Naive thymus-derived CD4-positive, alpha-beta T cell (primary cell): ENCODE data around the gene TLR1. TPM values are rescaled to one million over a fixed set of nuclear protein-coding genes. Genes with fewer than 3 reads are reported as not detected.

Experiments
- ATAC-seq: fragments of 150-1000 bp; cut with Tn5 transposase; 2 replicates; pipeline ENCODE4 v1.10.0; 2021; ENCODE audit warnings: mild to moderate bottlenecking, moderate library complexity
- CTCF ChIA-PET: fragments of 350-600 bp; sonication (Branson Sonifier 250); formaldehyde crosslinking; loops from one replicate; lab custom pipeline; 2021; ENCODE audit warnings: antibody characterized with exemption; lab: Charles Lee
- POLR2A ChIA-PET: fragments of 350-600 bp; sonication (Branson Sonifier 250); formaldehyde crosslinking; loops from one replicate; lab custom pipeline; 2021; ENCODE audit warnings: antibody characterized with exemption, inconsistent platforms; lab: Charles Lee
- DNase-seq, 9 donors: peaks; one replicate each; pipeline versions ENCODE4 v3.0.0 to v3.0.0-alpha.2; 2020 to 2022; ENCODE audit warnings: mixed read lengths in 1 of 9
- H3K27ac ChIP-seq: one replicate; pipeline ENCODE4 v1.7.0; 2013; ENCODE audit warnings: mild to moderate bottlenecking, low read depth, low read length, moderate library complexity
- H3K27me3 ChIP-seq, 2 donors: one replicate each; pipeline ENCODE4 v1.7.0; 2013; ENCODE audit warnings: low read length in 2 of 2, mild to moderate bottlenecking in 2 of 2, moderate library complexity in 2 of 2; ENCODE audit not compliant: control insufficient read depth in 2 of 2, insufficient read depth in 2 of 2
- H3K36me3 ChIP-seq, 3 experiments: 1 replicate in 2 of 3; 2 replicates in 1 of 3; pipeline ENCODE4 v1.7.0; 2013; ENCODE audit warnings: low read length in 3 of 3, mild to moderate bottlenecking in 3 of 3, moderate library complexity in 1 of 3; ENCODE audit not compliant: insufficient read depth in 3 of 3, control insufficient read depth in 2 of 3
- H3K4me1 ChIP-seq, 2 donors: one replicate each; pipeline ENCODE4 v1.7.0; 2013; ENCODE audit warnings: low read length in 2 of 2, mild to moderate bottlenecking in 2 of 2, moderate library complexity in 1 of 2; ENCODE audit not compliant: control insufficient read depth in 2 of 2, insufficient read depth in 2 of 2
- H3K4me3 ChIP-seq: 2 replicates; pipeline ENCODE4 v1.7.0; 2013; ENCODE audit warnings: mild to moderate bottlenecking, low read length
- H3K9me3 ChIP-seq, 3 experiments: 1 replicate in 2 of 3; 2 replicates in 1 of 3; pipeline ENCODE4 v1.7.0; 2013; ENCODE audit warnings: low read length in 3 of 3; ENCODE audit not compliant: control insufficient read depth in 2 of 3
- H3K27ac Mint-ChIP-seq, 9 donors: one replicate each; pipeline ENCODE4 v1.8.0; 2020 to 2022; ENCODE audit warnings: mixed read lengths in 9 of 9, mild to moderate bottlenecking in 8 of 9, moderate library complexity in 5 of 9, inconsistent platforms in 2 of 9
- H3K27me3 Mint-ChIP-seq, 5 donors: one replicate each; pipeline ENCODE4 v1.8.0; 2021 to 2022; ENCODE audit warnings: mixed read lengths in 5 of 5, mild to moderate bottlenecking in 1 of 5
- H3K36me3 Mint-ChIP-seq, 5 donors: one replicate each; pipeline ENCODE4 v1.8.0; 2020 to 2022; ENCODE audit warnings: mixed read lengths in 5 of 5, mild to moderate bottlenecking in 3 of 5, inconsistent platforms in 1 of 5
- H3K4me1 Mint-ChIP-seq, 7 donors: one replicate each; pipeline ENCODE4 v1.8.0; 2020 to 2022; ENCODE audit warnings: mixed read lengths in 7 of 7, mild to moderate bottlenecking in 3 of 7, inconsistent platforms in 1 of 7
- H3K4me3 Mint-ChIP-seq, 10 donors: one replicate each; pipeline ENCODE4 v1.8.0; 2020 to 2022; ENCODE audit warnings: mild to moderate bottlenecking in 10 of 10, mixed read lengths in 10 of 10, moderate library complexity in 6 of 10, inconsistent platforms in 2 of 10
- H3K9me3 Mint-ChIP-seq, 11 donors: one replicate each; pipeline ENCODE4 v1.8.0; 2020 to 2022; ENCODE audit warnings: mixed read lengths in 11 of 11, mild to moderate bottlenecking in 4 of 11, inconsistent platforms in 1 of 11, moderate library complexity in 1 of 11
- intact Hi-C, 2 donors: fragments of 100-400 bp; cut with micrococcal nuclease; formaldehyde crosslinking; loops; one replicate each; pipeline ENCODE4 v1.15.1; 2023
- polyA plus RNA-seq, 2 donors: library from polyadenylated mRNA; unstranded; fragments of 300-500 nt; fragmentation: Illumina TruSeq; gene quantifications; one replicate each; pipeline ENCODE4 v1.2.3, GENCODE V29; 2021
- total RNA-seq, 6 experiments: library from RNA in 5 of 6; stranded (reverse) in 5 of 6; gene quantifications; 1 replicate in 5 of 6; 2 replicates in 1 of 6; pipeline ENCODE4 v1.2.3 and lab custom pipeline; 2021 to 2026

The TLR1 gene
- total and polyA plus RNA-seq, 7 experiments from 2014 or later = 11.8 to 41.9 (median 22.0) TPM

DNA sequence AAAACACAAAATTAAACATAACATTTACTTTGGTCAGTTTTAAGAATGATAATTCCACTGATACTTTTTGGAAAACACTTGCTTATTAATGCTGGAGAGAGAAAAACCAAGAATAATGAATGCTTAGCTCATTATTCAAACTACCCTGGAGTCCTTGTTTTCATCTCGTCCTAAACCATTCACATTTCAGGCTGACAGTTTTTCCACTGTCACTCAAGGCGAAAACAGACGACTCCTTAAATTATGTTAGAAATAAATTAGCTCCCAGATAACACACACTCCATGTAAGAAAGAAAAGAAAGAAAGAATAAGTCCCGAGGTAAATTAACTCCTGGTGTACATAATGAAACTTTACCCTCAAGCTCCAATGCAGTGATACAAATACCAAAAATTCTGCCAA, 55.3 kb downstream of the TLR1 start:
- ChIA-PET POLR2A (no interaction called here), CTCF (interaction anchor here (0.6 kb wide), 1 partner anchor 67 kb away, joined by 3 read pairs; no protein-coding TSS in a partner anchor)
- no peak overlapping the region for H3K4me3 ChIP-seq
- H3K4me1 ChIP-seq = no peaks in the 10 kb centered on the region
- H3K36me3 ChIP-seq = no peaks in the 10 kb centered on the region
- H3K27me3 ChIP-seq = no peaks in the 10 kb centered on the region
- intact Hi-C loops = no loop called here
- peaks cover 0 to 21% (median 15%) of the 10 kb centered on the region in 11 donors for H3K9me3 Mint-ChIP-seq
- no peak overlapping the region for H3K27ac ChIP-seq
- peaks cover 0 to 18% (median 0%) of the 10 kb centered on the region in 7 donors for H3K4me1 Mint-ChIP-seq
- peaks cover 9 to 17% (median 11%) of the 10 kb centered on the region in 5 donors for H3K36me3 Mint-ChIP-seq
- H3K27me3 Mint-ChIP-seq = no peaks in the 10 kb centered on the region
- H3K4me3 Mint-ChIP-seq = no peak overlapping the region
- DNase-seq (no peak), ATAC-seq (no peak)
- peaks cover 0 to 11% (median 0%) of the 10 kb centered on the region in 3 experiments for H3K9me3 ChIP-seq
- H3K27ac Mint-ChIP-seq = no peak overlapping the region

DNA sequence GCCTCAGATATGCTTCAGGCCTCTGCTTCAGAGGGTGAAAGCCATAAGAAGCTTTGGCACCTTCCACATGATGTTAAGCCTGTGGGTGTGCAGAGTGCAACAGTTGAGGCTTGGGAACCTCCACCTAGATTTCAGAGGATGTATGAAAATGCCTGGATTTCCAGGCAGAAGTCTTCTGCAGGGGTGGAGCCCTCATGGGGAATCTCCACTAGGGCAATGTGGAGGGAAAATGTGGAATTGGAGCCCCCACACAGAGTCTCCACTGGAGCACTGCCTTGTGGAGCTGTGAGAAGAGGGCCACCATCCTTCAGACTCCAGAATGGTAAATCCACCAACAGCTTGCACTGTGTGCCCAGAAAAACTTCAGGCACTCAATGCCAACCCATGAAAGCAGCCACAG, 57.0 kb downstream of the TLR1 start:
- Histone ChIP-seq H3K27me3 (no peaks in the 10 kb centered on the region), H3K27ac (no peak overlapping the region), H3K4me3 (no peak overlapping the region), H3K4me1 (no peaks in the 10 kb centered on the region), H3K36me3 (no peaks in the 10 kb centered on the region), H3K9me3 (peaks cover 0 to 11% (median 0%) of the 10 kb centered on the region in 3 experiments)
- Mint-ChIP-seq H3K27me3 (peaks cover 0 to 5% (median 0%) of the 10 kb centered on the region in 5 donors), H3K4me3 (no peak overlapping the region), H3K36me3 (peaks cover 9 to 17% (median 11%) of the 10 kb centered on the region in 5 donors), H3K27ac (no peak overlapping the region), H3K4me1 (peaks cover 0 to 26% (median 6%) of the 10 kb centered on the region in 7 donors), H3K9me3 (peaks cover 0 to 21% (median 15%) of the 10 kb centered on the region in 11 donors)
- ChIA-PET CTCF (interaction anchor here (0.5 kb wide), 1 partner anchor 713 kb away, joined by 3 read pairs; no protein-coding TSS in a partner anchor), POLR2A (no interaction called here)
- intact Hi-C loops = no loop called here
- DNase-seq = no peak
- ATAC-seq = no peak

Other genes starting within 250 kb of the TLR1 start
- gene KLF3, start 140.6 kb downstream of the TLR1 start, total RNA-seq = 100 to 1,000 TPM in 4 of 5 experiments, 10 to 100 TPM in 1; 21.0 to 142 (median 132) TPM
- 10 to 100 TPM; 68.7 to 84.7 TPM for gene KLF3, start 140.6 kb downstream of the TLR1 start, polyA plus RNA-seq
- gene TLR10, start 21.8 kb downstream of the TLR1 start, total RNA-seq = 1 to 10 TPM in 1 of 5 experiments, under 1 TPM in 3, not detected in 1; 0.13 to 1.6 (median 0.58) TPM
- gene TLR10, start 21.8 kb downstream of the TLR1 start, polyA plus RNA-seq = under 1 TPM; 0.14 to 0.33 TPM
- gene TLR6, start 52.0 kb upstream of the TLR1 start, total RNA-seq = 1 to 10 TPM in 4 of 5 experiments, under 1 TPM in 1; 1.00 to 8.8 (median 1.9) TPM
- gene TLR6, start 52.0 kb upstream of the TLR1 start, polyA plus RNA-seq = not detected
- gene FAM114A1, start 63.0 kb upstream of the TLR1 start, total RNA-seq = under 1 TPM in 3 of 5 experiments, not detected in 2; 0.56 to 0.83 (median 0.64) TPM
- gene FAM114A1, start 63.0 kb upstream of the TLR1 start, polyA plus RNA-seq = not detected
- gene TMEM156, start 227.6 kb upstream of the TLR1 start, total RNA-seq = 10 to 100 TPM in 2 of 5 experiments, 1 to 10 TPM in 3; 8.6 to 36.4 (median 9.4) TPM
- gene TMEM156, start 227.6 kb upstream of the TLR1 start, polyA plus RNA-seq = 10 to 100 TPM; 16.6 to 37.0 TPM